HG02678 (cell line): ENCODE data around the gene TMEM184B.

Experiments
- ATAC-seq: cut with Tn5 transposase; IDR thresholded peaks from one replicate; pipeline ENCODE4 v1.9.1; 2021; ENCODE audit warnings: mild to moderate bottlenecking, moderate library complexity; ENCODE audit not compliant: unreplicated experiment

TMEM184B gene

DNA sequence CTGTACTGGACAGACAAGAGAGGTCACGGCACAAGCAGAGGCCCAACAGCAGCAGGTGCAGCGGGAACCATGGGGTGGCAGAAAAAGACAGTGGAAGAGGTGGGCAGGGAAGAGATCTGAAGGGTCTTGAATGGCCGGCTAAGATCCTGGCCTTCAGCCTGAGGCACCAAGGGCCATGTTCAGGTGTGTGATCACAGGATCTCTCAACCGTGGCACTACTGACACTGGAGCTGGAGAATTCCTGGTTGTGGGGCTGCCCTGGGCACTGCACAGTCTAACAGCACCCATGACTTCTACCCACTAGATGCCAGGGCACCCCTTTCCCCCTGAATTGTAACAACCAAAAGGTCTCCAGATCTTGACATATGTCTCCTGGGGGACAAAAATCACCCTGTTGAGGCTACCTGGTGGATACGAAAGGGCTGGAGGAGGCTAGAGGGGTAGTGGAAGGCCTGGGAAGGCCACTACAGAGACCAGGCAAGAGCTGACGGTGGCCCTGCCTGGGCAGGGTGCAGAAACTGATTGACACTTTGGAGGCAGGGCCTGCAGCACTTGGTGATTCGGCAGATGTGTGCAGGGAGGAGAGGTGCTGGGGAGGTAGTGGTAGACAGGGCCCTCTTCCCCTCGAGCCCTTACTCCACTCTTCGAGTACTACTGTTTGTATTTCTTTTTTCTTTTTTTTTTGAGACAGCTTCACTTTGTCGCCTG, 36.1 kb upstream of the TMEM184B start:
- ATAC-seq: no peak

DNA sequence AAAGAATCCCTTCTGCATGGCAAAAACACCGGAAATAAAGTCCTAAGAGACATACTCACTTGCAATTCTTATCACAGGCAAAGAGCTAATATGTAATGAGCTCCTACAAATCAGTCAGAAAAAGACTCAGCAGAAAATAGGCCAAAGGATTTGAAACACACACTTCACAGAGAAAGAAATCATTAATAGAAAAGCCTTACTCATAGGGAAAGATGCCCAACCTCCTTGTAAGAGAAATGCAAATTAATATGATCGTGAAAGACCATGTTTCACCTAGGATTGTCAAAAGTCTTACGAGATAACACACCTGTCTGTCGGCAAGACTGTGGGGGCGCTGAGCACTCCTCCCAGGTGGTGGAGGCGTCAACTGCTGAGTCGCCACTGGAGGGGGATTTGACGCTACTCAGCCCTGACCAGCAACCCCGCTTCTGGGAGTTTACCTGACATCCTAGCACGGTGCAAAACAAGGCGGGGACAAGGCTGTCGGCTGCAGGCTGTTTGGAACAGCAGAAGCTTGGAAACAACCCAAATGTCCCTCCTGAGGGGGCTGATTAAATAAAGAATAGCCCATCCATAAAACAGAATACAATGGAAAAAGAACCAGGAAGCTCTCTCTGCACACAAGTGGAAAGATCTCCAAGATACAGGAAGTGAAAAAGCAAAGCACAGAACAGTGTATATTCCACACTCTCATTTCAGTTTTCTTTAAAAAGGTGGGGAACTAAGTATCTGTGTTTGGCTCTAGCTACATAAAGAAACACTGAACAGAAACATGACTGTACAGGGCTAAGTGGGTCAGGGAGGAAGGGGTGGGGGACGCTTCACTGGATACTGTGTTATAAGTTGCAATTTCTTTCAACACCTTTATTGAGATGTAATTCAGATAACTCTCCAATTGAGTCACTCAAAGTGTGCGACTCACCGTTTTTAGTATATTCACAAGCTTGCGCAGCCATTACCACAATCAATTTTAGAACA, 33.0 kb upstream of the TMEM184B start:
- ATAC-seq: peak; percentile 71

GRCh38 chr22:38304526-38304925, 31.7 kb upstream of the TMEM184B start:
- no peak for ATAC-seq

- ATAC-seq: no peak
Observed at GRCh38 chr22:38303974-38304373, 31.2 kb upstream of the TMEM184B start.

DNA sequence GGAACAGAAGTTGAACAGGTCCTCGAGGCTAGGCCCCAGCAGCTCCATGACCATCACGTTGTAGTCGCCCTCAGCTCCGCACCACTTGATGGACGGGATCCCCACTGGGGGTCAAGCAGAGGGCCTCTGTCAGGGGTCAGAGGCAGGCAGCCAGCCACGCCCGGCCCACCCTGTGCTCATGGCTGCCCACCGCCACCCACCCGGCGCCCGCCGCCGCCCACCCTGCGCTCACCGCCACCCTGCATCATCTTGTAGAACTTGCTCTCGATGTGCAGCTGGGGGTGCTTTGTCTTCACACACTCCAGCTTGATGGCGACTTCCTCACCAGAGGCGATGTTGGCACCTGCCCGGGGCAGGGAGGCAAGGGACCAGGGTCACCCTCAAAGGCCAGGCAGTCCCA, 30.1 kb upstream of the TMEM184B start:
- ATAC-seq: no peak

- ATAC-seq: no peak
Observed at GRCh38 chr22:38300946-38301345, 28.1 kb upstream of the TMEM184B start.

- no peak for ATAC-seq
Observed at GRCh38 chr22:38300197-38300945, 27.6 kb upstream of the TMEM184B start.

DNA sequence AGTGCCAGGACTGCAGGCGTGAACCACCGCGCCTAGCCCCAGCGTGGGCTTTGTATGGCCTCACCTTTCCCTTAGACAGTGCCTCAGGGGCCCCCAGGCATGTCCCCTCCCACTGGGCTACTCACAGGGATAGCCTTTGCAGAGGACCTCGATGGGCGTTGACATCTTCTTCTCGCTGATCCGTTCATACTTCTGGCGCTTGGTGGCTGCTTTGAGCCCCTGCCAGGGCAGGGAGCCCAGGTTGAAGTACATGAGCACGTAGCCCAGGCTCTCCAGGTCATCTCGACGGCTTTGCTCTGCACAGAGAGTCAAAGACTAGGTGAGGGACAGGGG, 26.9 kb upstream of the TMEM184B start:
- ATAC-seq: no peak

DNA sequence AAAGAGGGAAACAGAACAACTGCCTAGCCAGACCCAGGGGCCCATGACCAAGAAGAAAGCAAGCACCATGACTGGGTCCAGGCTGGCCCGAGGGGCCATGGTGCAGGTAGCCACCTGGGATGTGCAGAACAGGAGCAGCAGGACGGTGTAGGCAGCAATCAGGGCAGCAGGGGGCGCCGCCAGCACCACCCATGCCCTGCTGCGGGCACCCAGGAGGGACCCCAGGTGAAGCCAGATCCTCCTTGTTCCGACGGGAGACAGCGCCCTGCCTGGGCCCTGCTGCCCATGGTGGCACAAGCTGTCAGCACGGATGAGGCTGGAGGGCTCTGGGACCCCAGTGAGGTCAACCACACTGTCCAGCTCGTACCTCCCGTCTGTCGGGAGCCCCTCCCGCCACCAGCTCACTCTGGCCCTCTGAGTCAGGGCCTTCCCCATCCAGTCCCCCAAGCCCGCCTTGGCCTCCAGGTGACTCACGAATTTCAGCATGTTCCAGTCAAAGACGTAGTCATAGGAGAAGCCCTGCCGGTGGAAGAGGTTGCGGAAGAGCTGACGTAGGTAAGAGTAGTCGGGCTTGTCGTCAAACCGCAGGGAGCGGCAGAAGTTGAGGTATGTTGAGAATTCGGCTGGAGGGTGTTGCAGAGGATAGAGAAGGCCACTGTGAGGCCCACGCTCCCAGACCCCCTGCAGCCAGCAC, 25.6 kb upstream of the TMEM184B start:
- ATAC-seq: no peak

DNA sequence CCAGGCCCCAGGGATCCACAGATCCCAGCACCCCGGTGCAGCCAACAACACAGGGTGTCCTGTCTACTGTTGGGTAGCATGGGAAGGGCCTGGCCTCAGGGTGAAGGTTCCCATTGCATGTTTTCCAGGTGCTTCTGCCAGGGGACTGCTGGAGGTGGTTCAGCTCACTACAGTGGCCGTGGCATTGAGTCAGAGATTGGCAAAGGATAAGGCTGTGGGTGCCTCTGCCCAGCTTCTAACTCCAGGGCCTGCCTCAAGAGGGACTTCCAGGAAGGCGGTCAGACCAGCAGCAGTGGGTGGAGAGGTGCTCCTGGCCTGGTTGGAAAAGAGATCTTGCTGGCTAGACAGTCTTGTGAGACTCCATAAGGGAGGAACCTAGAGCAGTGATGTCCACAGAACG, 23.6 kb upstream of the TMEM184B start:
- no peak for ATAC-seq

- no peak for ATAC-seq
Observed at GRCh38 chr22:38295863-38296262, 23.1 kb upstream of the TMEM184B start.

DNA sequence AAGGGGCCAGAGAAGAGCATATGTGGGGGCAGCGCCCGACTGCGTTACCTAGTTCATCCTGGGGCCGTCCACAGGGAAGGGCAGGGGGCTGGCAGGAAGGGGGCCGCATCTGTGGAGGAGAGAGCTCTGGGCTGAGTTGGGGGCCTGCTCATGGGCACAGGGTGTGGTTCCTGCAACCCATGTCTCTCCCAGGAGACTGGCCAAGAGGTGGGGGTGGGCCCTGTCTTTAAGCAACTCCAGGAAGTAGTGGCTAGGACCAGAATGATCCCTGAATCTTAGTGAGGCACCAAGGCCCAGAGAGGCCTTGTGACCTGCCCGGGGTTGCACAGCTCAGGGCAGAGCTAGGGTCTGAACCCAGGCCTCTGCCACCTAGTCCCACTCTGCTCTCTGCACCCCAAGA, 22.5 kb upstream of the TMEM184B start:
- ATAC-seq: no peak

- no peak for ATAC-seq
Observed at GRCh38 chr22:38294193-38294592, 21.4 kb upstream of the TMEM184B start.

DNA sequence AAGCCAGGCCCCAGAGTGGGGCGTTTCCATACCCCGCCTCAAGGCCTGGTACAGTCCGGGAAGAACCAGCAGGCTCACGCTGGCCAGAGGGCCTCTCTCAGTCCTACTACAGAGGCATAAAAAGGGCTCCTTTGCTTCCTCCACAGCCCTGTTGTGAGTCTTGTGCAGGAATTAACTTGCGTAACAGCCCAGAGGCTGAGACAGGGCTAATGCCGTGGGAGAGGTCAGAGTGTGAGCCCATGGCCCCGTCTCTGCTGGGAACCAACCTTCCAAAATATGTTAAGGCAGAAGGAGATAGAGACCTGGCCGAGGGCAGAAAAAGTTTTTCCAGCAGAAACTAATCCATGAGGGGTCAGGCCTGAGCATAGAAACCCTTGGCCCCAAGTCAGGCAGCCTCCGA, 19.9 kb upstream of the TMEM184B start:
- ATAC-seq: no peak

- ATAC-seq: no peak
Observed at GRCh38 chr22:38291201-38291777, 18.5 kb upstream of the TMEM184B start.

- no peak for ATAC-seq
Observed at GRCh38 chr22:38290347-38290746, 17.5 kb upstream of the TMEM184B start.

DNA sequence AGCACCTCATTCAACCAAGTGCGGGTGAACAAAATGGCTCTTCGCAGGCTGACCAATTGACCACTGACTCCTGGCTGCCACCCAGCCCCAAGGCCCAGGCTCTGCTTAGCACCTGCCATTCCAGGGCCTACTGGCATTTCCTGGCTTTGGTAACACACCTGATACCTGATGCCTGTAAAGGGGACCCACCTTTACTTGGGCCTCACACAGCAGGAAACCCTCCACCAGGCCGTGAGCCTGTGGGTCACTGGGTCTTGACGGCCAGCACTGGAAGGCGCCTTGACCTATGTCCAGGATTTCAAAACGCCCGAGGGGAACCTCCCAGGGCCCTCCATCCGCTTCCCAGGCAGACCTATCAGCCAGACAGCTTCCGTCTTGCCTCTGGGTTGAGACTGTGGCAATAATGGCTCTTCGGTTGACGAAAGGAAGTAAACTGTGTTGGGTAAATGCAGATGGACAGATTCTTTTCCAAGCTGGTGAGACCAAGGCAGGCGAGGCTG, 16.8 kb upstream of the TMEM184B start:
- ATAC-seq: no peak

DNA sequence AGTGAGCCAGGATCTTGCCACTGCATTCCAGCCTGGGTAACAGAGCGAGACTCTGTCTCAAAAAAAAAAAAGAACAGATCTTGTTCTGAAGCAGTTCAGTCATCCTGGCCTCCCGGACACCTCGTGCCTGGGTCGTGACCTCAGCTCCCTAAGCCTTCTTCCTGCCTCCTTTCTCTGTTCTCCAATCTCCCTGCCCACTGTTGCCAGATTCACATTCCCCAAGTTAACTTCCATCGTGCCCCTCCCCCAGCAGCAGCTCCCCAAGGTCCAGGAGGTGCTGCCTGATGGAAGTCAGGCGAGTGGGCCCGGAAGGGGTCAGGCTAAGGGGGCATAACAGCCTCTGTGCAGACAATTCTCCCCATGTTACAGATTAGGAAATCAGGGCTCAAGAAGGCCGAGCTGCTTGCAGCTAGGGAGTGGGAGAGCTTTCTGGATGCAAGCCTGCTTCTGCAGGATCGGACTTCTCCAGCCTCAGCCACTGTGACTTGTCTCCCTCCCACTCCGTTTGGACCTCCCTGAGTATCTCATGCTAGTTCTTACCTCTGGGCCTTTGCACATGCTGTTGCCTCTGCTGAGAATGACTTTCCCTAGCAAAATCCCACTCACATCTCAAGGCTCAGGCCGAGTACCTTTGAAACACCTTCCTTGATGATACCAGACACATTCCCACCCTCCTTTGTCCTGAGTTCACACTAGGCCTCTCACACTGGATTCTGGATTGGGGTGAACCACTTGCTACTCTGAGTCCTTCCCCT, 14.3 kb upstream of the TMEM184B start:
- ATAC-seq: no peak

DNA sequence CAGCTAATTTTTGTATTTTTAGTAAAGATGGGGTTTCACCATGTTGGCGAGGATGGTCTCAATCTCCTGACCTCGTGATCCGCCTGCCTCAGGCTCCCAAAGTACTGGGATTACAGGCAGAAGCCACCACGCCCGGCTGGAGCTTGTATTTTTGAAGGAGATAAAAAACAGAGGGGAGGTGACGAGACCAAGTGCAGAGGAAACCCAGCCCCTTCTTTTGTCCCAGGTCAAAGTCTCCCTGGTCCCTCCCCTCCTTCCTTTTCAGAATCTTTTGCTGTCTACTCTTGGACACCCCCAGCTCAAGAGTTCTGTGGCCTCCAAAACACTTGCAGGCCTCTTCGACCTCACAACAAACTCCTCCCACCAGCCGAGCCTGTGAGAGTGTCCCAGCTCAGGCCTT, 12.2 kb upstream of the TMEM184B start:
- ATAC-seq: no peak

GRCh38 chr22:38284042-38284402, 11.2 kb upstream of the TMEM184B start:
- no peak for ATAC-seq
